ENCODE results near the gene OR8B4.

OR8B4 gene

DNA sequence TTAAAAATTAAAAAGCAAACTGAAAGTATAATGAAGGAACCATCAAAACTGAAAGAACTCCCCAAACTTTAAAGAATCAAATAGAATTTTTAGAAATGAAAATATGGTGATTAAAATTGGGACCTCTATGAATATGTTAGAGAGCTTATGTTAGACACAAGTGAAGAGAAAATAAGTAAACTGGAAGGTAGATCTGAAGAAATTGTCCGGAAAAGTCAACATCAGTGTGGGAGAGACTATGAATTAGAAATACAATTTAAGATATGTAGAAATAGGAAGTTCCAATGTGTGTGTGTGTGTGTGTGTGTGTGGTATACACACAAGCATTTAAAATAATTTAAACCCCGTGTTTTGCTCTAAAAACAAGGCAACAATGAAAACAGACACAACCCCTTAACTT, 4.9 kb upstream of the OR8B4 start:
- ATAC-seq: no peak
- TF ChIP-seq ZFP30 (CRISPR knock-in tag; IDR thresholded peaks at IDR 0.05): peak; percentile 80
- TF ChIP-seq, protein P1, sequence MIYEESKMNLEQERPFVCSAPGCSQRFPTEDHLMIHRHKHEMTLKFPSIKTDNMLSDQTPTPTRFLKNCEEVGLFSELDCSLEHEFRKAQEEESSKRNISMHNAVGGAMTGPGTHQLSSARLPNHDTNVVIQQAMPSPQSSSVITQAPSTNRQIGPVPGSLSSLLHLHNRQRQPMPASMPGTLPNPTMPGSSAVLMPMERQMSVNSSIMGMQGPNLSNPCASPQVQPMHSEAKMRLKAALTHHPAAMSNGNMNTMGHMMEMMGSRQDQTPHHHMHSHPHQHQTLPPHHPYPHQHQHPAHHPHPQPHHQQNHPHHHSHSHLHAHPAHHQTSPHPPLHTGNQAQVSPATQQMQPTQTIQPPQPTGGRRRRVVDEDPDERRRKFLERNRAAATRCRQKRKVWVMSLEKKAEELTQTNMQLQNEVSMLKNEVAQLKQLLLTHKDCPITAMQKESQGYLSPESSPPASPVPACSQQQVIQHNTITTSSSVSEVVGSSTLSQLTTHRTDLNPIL (CRISPR knock-in tag; IDR thresholded peaks at IDR 0.05; ENCODE audit: low read depth): no peak

DNA sequence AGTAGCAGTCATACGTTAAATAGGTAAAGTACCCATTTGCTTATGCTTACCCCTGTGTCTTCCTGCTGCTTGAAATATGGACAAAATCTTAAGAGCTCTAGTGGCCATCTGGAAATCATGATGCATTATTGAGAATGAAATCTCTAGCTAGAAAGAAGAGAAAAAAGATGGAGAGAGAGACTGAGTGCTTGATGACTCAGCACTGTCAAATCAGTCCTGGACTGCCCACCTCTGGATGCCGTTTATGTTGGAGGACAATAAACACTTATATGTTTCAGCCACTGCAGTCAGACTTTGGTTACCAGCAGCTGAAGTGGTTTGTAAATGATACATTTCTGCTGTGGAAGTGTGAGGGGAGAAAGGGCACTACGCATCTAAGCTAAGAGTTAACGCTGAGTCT, 3.6 kb downstream of the OR8B4 start:
- TF ChIP-seq SNAI2 (CRISPR knock-in tag; IDR thresholded peaks at IDR 0.05) (no peak), OSR1 (CRISPR knock-in tag; IDR thresholded peaks at IDR 0.05) (no peak), CSDC2 (CRISPR knock-in tag; IDR thresholded peaks at IDR 0.05) (no peak), BACH2 (CRISPR knock-in tag; IDR thresholded peaks at IDR 0.05; ENCODE audit: borderline replicate concordance) (no peak), TOX (CRISPR knock-in tag; IDR thresholded peaks at IDR 0.05; ENCODE audit: borderline replicate concordance) (no peak), ZNF565 (CRISPR knock-in tag; conservative IDR thresholded peaks at IDR 0.05; ENCODE audit: low read depth) (no peak), ZNF70 (CRISPR knock-in tag; IDR thresholded peaks at IDR 0.05) (no peak)
- TF ChIP-seq, protein P2, sequence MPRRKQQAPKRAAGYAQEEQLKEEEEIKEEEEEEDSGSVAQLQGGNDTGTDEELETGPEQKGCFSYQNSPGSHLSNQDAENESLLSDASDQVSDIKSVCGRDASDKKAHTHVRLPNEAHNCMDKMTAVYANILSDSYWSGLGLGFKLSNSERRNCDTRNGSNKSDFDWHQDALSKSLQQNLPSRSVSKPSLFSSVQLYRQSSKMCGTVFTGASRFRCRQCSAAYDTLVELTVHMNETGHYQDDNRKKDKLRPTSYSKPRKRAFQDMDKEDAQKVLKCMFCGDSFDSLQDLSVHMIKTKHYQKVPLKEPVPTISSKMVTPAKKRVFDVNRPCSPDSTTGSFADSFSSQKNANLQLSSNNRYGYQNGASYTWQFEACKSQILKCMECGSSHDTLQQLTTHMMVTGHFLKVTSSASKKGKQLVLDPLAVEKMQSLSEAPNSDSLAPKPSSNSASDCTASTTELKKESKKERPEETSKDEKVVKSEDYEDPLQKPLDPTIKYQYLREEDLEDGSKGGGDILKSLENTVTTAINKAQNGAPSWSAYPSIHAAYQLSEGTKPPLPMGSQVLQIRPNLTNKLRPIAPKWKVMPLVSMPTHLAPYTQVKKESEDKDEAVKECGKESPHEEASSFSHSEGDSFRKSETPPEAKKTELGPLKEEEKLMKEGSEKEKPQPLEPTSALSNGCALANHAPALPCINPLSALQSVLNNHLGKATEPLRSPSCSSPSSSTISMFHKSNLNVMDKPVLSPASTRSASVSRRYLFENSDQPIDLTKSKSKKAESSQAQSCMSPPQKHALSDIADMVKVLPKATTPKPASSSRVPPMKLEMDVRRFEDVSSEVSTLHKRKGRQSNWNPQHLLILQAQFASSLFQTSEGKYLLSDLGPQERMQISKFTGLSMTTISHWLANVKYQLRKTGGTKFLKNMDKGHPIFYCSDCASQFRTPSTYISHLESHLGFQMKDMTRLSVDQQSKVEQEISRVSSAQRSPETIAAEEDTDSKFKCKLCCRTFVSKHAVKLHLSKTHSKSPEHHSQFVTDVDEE (CRISPR knock-in tag; IDR thresholded peaks at IDR 0.05): no peak
- TF ChIP-seq, protein P1 (CRISPR knock-in tag; IDR thresholded peaks at IDR 0.05; ENCODE audit: low read depth): no peak
- peak; percentile 84 for ATAC-seq

DNA sequence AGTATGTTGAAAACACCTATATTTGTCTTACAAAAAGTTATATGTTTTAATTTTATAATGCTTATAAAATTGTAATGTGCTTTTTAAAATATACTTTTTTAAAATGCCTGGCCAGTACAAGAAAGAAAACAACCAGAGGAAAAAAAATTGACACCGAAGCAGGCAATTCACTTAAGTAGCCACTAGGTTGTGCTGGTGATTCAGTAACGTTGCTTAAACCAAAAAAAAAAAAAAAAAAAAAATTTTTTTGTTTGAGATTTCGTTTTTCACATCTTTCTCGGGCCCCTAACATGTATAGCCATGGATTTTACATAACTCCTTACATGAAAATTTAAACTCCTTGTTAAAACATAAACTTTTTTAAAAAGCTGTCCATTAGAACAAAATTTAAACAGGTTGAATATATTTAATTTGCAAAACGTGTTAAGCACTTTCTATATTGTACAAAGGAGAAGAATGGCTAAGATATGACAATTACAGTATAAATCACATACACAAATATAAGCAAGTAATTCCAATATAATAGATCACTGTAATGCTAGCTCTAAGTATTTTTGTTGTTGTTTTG, 9.2 kb downstream of the OR8B4 start:
- TF ChIP-seq ZFP30 (CRISPR knock-in tag; IDR thresholded peaks at IDR 0.05) (no peak), BACH2 (CRISPR knock-in tag; IDR thresholded peaks at IDR 0.05; ENCODE audit: borderline replicate concordance) (no peak), OSR1 (CRISPR knock-in tag; IDR thresholded peaks at IDR 0.05) (no peak), PPARA (CRISPR knock-in tag; IDR thresholded peaks at IDR 0.05; ENCODE audit: borderline replicate concordance) (no peak), ZNF70 (CRISPR knock-in tag; IDR thresholded peaks at IDR 0.05) (no peak), RARB (CRISPR knock-in tag; IDR thresholded peaks at IDR 0.05) (no peak), ESRRG (CRISPR knock-in tag; IDR thresholded peaks at IDR 0.05) (no peak), ZFP3 (CRISPR knock-in tag; IDR thresholded peaks at IDR 0.05) (no peak), ISL1 (CRISPR knock-in tag; IDR thresholded peaks at IDR 0.05) (no peak), GLIS3 (CRISPR knock-in tag; IDR thresholded peaks at IDR 0.05) (no peak), ZNF8 (CRISPR knock-in tag; IDR thresholded peaks at IDR 0.05) (no peak), ARNTL (CRISPR knock-in tag; IDR thresholded peaks at IDR 0.05; ENCODE audit: borderline replicate concordance, low read depth) (no peak)
- TF ChIP-seq, protein P3, sequence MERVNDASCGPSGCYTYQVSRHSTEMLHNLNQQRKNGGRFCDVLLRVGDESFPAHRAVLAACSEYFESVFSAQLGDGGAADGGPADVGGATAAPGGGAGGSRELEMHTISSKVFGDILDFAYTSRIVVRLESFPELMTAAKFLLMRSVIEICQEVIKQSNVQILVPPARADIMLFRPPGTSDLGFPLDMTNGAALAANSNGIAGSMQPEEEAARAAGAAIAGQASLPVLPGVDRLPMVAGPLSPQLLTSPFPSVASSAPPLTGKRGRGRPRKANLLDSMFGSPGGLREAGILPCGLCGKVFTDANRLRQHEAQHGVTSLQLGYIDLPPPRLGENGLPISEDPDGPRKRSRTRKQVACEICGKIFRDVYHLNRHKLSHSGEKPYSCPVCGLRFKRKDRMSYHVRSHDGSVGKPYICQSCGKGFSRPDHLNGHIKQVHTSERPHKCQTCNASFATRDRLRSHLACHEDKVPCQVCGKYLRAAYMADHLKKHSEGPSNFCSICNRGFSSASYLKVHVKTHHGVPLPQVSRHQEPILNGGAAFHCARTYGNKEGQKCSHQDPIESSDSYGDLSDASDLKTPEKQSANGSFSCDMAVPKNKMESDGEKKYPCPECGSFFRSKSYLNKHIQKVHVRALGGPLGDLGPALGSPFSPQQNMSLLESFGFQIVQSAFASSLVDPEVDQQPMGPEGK (CRISPR knock-in tag; IDR thresholded peaks at IDR 0.05; ENCODE audit: borderline replicate concordance): no peak
- peak; percentile 37; the same call in 1 of the 3 replicates for ATAC-seq

DNA sequence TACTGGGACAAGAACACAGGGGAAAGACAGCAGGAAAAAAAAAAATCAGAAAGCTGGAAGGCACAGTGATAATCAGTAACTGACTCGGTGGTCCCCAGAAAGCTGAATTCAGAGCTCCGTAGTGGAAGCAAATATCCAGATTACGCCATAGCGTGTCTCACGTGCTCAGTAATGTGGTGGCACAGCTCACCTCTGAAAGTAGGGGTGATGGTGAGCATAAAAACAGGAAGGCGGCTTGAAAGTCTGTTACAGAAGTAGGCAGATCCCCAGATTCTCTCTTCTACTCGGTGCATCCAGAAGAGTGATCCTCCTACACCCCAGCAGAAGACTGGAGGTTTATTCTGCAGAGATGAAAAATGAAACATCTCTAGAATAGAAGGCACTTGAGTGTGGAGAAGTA, 14.8 kb downstream of the OR8B4 start:
- TF ChIP-seq ARNTL (CRISPR knock-in tag; IDR thresholded peaks at IDR 0.05; ENCODE audit: borderline replicate concordance, low read depth) (no peak), ZFP3 (CRISPR knock-in tag; IDR thresholded peaks at IDR 0.05) (no peak), TCF4 (CRISPR knock-in tag; IDR thresholded peaks at IDR 0.05; ENCODE audit: borderline replicate concordance) (no peak), ZNF565 (CRISPR knock-in tag; conservative IDR thresholded peaks at IDR 0.05; ENCODE audit: low read depth) (no peak), RARB (CRISPR knock-in tag; IDR thresholded peaks at IDR 0.05) (no peak), ZFP30 (CRISPR knock-in tag; IDR thresholded peaks at IDR 0.05) (no peak), CSDC2 (CRISPR knock-in tag; IDR thresholded peaks at IDR 0.05) (no peak), SNAI2 (CRISPR knock-in tag; IDR thresholded peaks at IDR 0.05) (no peak), BACH2 (CRISPR knock-in tag; IDR thresholded peaks at IDR 0.05; ENCODE audit: borderline replicate concordance) (no peak), ZC3H10 (CRISPR knock-in tag; IDR thresholded peaks at IDR 0.05) (no peak), ISL1 (CRISPR knock-in tag; IDR thresholded peaks at IDR 0.05) (no peak)
- TF ChIP-seq, protein P3 (CRISPR knock-in tag; IDR thresholded peaks at IDR 0.05; ENCODE audit: borderline replicate concordance): no peak
- TF ChIP-seq, protein P1 (CRISPR knock-in tag; IDR thresholded peaks at IDR 0.05; ENCODE audit: low read depth): no peak
- no peak for ATAC-seq

Measured in SK-N-SH treated with all-trans-retinoic acid at 6 μM for 48 hours (cell line).